H1 (cell line): ENCODE measurements around the gene DTWD2. TPM values are rescaled to one million over a fixed set of nuclear protein-coding genes. Genes with fewer than 3 reads are reported as not detected.

Source experiments
- CTCF ChIA-PET: fragments of 300-600 bp; sonication (Branson Sonifier 250); formaldehyde crosslinking; loops from one replicate; lab custom pipeline; 2021; ENCODE audit not compliant: partially characterized antibody; lab: Charles Lee
- POLR2A ChIA-PET: fragments of 300-600 bp; sonication (Branson Sonifier 250); formaldehyde crosslinking; loops from one replicate; lab custom pipeline; 2021; ENCODE audit warnings: inconsistent platforms; ENCODE audit not compliant: partially characterized antibody; lab: Charles Lee
- DNase-seq, 2 experiments: peaks; one replicate each; pipeline versions ENCODE4 v3.0.0 to v3.0.0-alpha.2; 2010 to 2022; ENCODE audit warnings: low spot score in 2 of 2, low read depth in 1 of 2, mixed read lengths in 1 of 2
- FAIRE-seq: peaks from 2 replicates; lab custom pipeline; 2011; peaks lifted over from hg19 to GRCh38; lab: Jason Lieb, UNC
- H2AFZ ChIP-seq: 2 replicates; pipeline ENCODE4 v1.8.1; 2012; ENCODE audit warnings: low read length, inconsistent platforms
- H2AK5ac ChIP-seq: 2 replicates; pipeline ENCODE4 v1.6.1; 2013; ENCODE audit warnings: low read depth, low read length
- H2BK120ac ChIP-seq: replicated peaks from 2 replicates; pipeline ENCODE3; 2013; ENCODE audit warnings: low read depth, low read length, inconsistent platforms
- H2BK12ac ChIP-seq: 2 replicates; pipeline ENCODE4 v1.6.1; 2013; ENCODE audit warnings: low read depth, low read length
- H2BK15ac ChIP-seq: 2 replicates; pipeline ENCODE4 v1.6.1; 2013; ENCODE audit warnings: low read length
- H2BK20ac ChIP-seq: 2 replicates; pipeline ENCODE4 v1.6.1; 2013; ENCODE audit warnings: low read length
- H2BK5ac ChIP-seq: 2 replicates; pipeline ENCODE4 v1.6.1; 2013; ENCODE audit warnings: low read depth, low read length
- H3K14ac ChIP-seq: 2 replicates; pipeline ENCODE4 v1.6.1; 2013; ENCODE audit warnings: inconsistent platforms; ENCODE audit not compliant: insufficient read length
- H3K18ac ChIP-seq: 2 replicates; pipeline ENCODE4 v1.6.1; 2013; ENCODE audit warnings: low read length; ENCODE audit errors: extremely low read depth
- H3K23ac ChIP-seq: 2 replicates; pipeline ENCODE4 v1.6.1; 2013; ENCODE audit warnings: inconsistent platforms; ENCODE audit not compliant: insufficient read length
- H3K23me2 ChIP-seq: 2 replicates; pipeline ENCODE4 v1.6.1; 2013; ENCODE audit warnings: low read depth, low read length
- H3K27ac ChIP-seq: 2 replicates; pipeline ENCODE4 v1.6.1; 2011; ENCODE audit warnings: low read depth, low read length, inconsistent platforms
- H3K27me3 ChIP-seq, 4 experiments: replicated peaks in 1 of 4; 1 replicate in 1 of 4; 2 replicates in 3 of 4; pipeline versions ENCODE4 v1.6.1 to v1.8.1; 2011 to 2013; ENCODE audit warnings: low read length in 3 of 4, mild to moderate bottlenecking in 3 of 4, inconsistent platforms in 2 of 4, mixed read lengths in 2 of 4, moderate library complexity in 1 of 4; ENCODE audit not compliant: control insufficient read depth in 3 of 4, insufficient read depth in 3 of 4; ENCODE audit errors: extremely low read depth in 1 of 4
- H3K36me3 ChIP-seq, 4 experiments: 2 replicates each; pipeline versions ENCODE4 v1.6.1 to v1.8.1; 2011 to 2013; ENCODE audit warnings: mild to moderate bottlenecking in 4 of 4, low read length in 3 of 4, moderate library complexity in 2 of 4, control low read depth in 1 of 4, inconsistent platforms in 1 of 4; ENCODE audit not compliant: insufficient read depth in 4 of 4, control insufficient read depth in 2 of 4
- H3K4ac ChIP-seq: replicated peaks from 2 replicates; pipeline ENCODE3; 2013; ENCODE audit warnings: low read length, low read depth, mixed read lengths, inconsistent platforms; ENCODE audit not compliant: insufficient read length
- H3K4me1 ChIP-seq, 4 experiments: replicated peaks in 1 of 4; 1 replicate in 1 of 4; 2 replicates in 3 of 4; pipeline versions ENCODE4 v1.6.1 to v1.8.1; 2011 to 2013; ENCODE audit warnings: low read length in 3 of 4, inconsistent platforms in 2 of 4, mixed read lengths in 1 of 4; ENCODE audit not compliant: insufficient read depth in 4 of 4, control insufficient read depth in 3 of 4
- H3K4me2 ChIP-seq, 2 experiments: 2 replicates each; pipeline versions ENCODE4 v1.6.1 to v1.8.1; 2011 to 2013; ENCODE audit warnings: low read depth in 2 of 2, low read length in 2 of 2, control low read depth in 1 of 2, inconsistent platforms in 1 of 2, mild to moderate bottlenecking in 1 of 2; ENCODE audit not compliant: insufficient read depth in 1 of 2
- H3K4me3 ChIP-seq, 4 experiments: fragments of 200-600, 300-600 bp in 1 of 4; sonication (generic), shearing (Covaris generic), sonication (Bioruptor Twin) in 1 of 4; 2 replicates each; pipeline versions ENCODE4 v1.5.1 to v1.8.1; 2011 to 2016; ENCODE audit warnings: low read length in 4 of 4, low read depth in 3 of 4, control low read depth in 2 of 4, inconsistent platforms in 2 of 4, mild to moderate bottlenecking in 2 of 4, mixed read lengths in 1 of 4, moderate library complexity in 1 of 4; ENCODE audit not compliant: insufficient read depth in 2 of 4; ENCODE audit errors: extremely low read depth in 1 of 4
- H3K56ac ChIP-seq: replicated peaks from 2 replicates; pipeline ENCODE3; 2013; ENCODE audit warnings: low read depth, mild to moderate bottlenecking, mixed read lengths, low read length, inconsistent platforms; ENCODE audit not compliant: insufficient read length
- H3K79me1 ChIP-seq: 2 replicates; pipeline ENCODE4 v1.6.1; 2013; ENCODE audit warnings: low read depth, low read length, control low read depth
- H3K79me2 ChIP-seq, 2 experiments: 2 replicates each; pipeline versions ENCODE4 v1.6.1 to v1.8.1; 2012 to 2013; ENCODE audit warnings: low read length in 2 of 2, mild to moderate bottlenecking in 2 of 2, inconsistent platforms in 1 of 2; ENCODE audit not compliant: insufficient read depth in 2 of 2, control insufficient read depth in 1 of 2
- H3K9ac ChIP-seq, 4 experiments: replicated peaks in 1 of 4; 1 replicate in 1 of 4; 2 replicates in 3 of 4; pipeline versions ENCODE4 v1.6.1 to v1.8.1; 2011 to 2013; ENCODE audit warnings: low read depth in 3 of 4, low read length in 3 of 4, control low read depth in 2 of 4, mild to moderate bottlenecking in 2 of 4, moderate library complexity in 2 of 4, inconsistent platforms in 1 of 4; ENCODE audit errors: extremely low read depth in 1 of 4
- H3K9me3 ChIP-seq, 2 experiments: 2 replicates each; pipeline versions ENCODE4 v1.6.1 to v1.8.1; 2012 to 2013; ENCODE audit warnings: mild to moderate bottlenecking in 2 of 2, moderate library complexity in 2 of 2, control low read depth in 1 of 2, inconsistent platforms in 1 of 2, low read depth in 1 of 2, low read length in 1 of 2, mixed read lengths in 1 of 2; ENCODE audit not compliant: insufficient read depth in 2 of 2
- H4K20me1 ChIP-seq, 2 experiments: replicated peaks in 1 of 2; 2 replicates each; pipeline versions ENCODE3 to v1.8.1; 2011 to 2013; ENCODE audit warnings: inconsistent platforms in 2 of 2, low read length in 2 of 2, mild to moderate bottlenecking in 1 of 2; ENCODE audit not compliant: insufficient read depth in 2 of 2, control insufficient read depth in 1 of 2
- H4K5ac ChIP-seq: 2 replicates; pipeline ENCODE4 v1.6.1; 2013; ENCODE audit warnings: low read length, low read depth, mixed read lengths, inconsistent platforms; ENCODE audit not compliant: insufficient read length
- H4K8ac ChIP-seq: 2 replicates; pipeline ENCODE4 v1.8.0; 2013; ENCODE audit warnings: mild to moderate bottlenecking, moderate library complexity, low read length, inconsistent platforms; ENCODE audit not compliant: insufficient read depth; ENCODE audit errors: extremely low read depth
- H4K91ac ChIP-seq: replicated peaks from 2 replicates; pipeline ENCODE3; 2013; ENCODE audit warnings: low read length, mixed read lengths, inconsistent platforms; ENCODE audit not compliant: insufficient read length
- CBX5 ChIP-seq: fragments of 300-800, 300-1000 bp; sonication (generic); IDR thresholded peaks from 2 replicates; pipeline ENCODE4 v1.7.1; 2016; ENCODE audit warnings: antibody characterized with exemption, low read length, low read depth
- WGBS, 2 experiments: shearing (Covaris generic) in 1 of 2; methylation state at CpG; one replicate each; pipeline versions ENCODE4 v1.1.6 to v1.1.7; 2013 to 2015; ENCODE audit warnings: low lambda C conversion rate in 2 of 2, mixed read lengths in 2 of 2, inconsistent platforms in 1 of 2, low coverage in 1 of 2, missing lambda C conversion rate in 1 of 2; ENCODE audit not compliant: insufficient replicate concordance in 2 of 2, insufficient coverage in 1 of 2, insufficient read length in 1 of 2; ENCODE audit errors: extremely low coverage in 1 of 2, missing lambda C conversion rate in 1 of 2; 5-methylcytosine and 5-hydroxymethylcytosine counted together
- polyA plus RNA-seq, 7 experiments: library from polyadenylated mRNA; depleted of rRNA in 3 of 7; stranded (reverse) in 5 of 7; unstranded in 2 of 7; fragments of >200 nt in 5 of 7; fragments of 200-250 nt in 2 of 7; gene quantifications; 1 replicate in 5 of 7; 2 replicates in 1 of 7; 4 replicates in 1 of 7; pipeline versions ENCODE4 v1.2.1 to v1.2.3, GENCODE V29; 2011 to 2013; ENCODE audit warnings: missing spikeins in 2 of 7, mixed read lengths in 2 of 7
- total RNA-seq: library from RNA; stranded (reverse); fragmentation: NEBNext Ultra II Directional; extraction: Animal tissue kit (Norgen Biotek cat#: 25700); gene quantifications from 2 replicates; pipeline ENCODE4 v1.2.1, GENCODE V29; 2021
- TF ChIP-seq, protein P1 (sequence below): IDR thresholded peaks from 2 replicates; pipeline ENCODE4 v1.6.1; 2012; ENCODE audit warnings: inconsistent platforms

DTWD2 gene
- total and polyA plus RNA-seq, 2 of the 8 experiments (the other 6 are each of a cell fraction or from before 2014, with no cell fraction given): 4.3 to 17.1 TPM

DNA sequence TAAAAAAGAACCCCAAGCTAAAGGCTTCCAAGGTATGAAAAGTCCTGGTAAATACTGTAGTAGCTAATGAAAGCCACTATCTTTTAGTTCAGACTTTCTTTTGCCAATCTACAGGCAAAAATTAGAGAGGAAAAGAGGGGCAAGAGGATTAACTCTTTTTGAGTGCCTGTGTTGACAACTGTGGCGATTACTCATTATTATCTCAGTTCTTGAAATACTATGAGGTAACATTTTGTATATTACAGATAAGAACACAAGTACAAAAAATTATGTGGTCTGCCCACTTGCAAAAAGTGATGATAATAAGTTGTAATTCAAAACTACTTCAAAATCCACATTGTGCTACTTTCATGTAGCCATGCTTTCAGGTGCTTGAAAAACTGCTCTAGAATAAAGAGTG is 144.0 kb downstream of the DTWD2 start:
- CTCF ChIA-PET: interaction anchor here (0.7 to 0.8 kb wide), 2 partner anchors 12 to 51 kb away, joined by 3 read pairs; no protein-coding TSS in a partner anchor
- TF ChIP-seq, protein P1, sequence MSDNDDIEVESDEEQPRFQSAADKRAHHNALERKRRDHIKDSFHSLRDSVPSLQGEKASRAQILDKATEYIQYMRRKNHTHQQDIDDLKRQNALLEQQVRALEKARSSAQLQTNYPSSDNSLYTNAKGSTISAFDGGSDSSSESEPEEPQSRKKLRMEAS: no peak
- no peak for TF ChIP-seq CBX5

More for the DNA sequence above, 144.0 kb downstream of the DTWD2 start:
- H3K23ac ChIP-seq: no peak overlapping the region
- FAIRE-seq (no peak), DNase-seq (no peak)
- POLR2A ChIA-PET: no interaction called here
- H3K9me3 ChIP-seq: no peaks in the 10 kb centered on the region
- no peak overlapping the region for H4K91ac ChIP-seq
- no peak overlapping the region for H2AFZ ChIP-seq
- H2BK20ac ChIP-seq: no peak overlapping the region
- no peaks in the 10 kb centered on the region; the same call in 1 of the 2 replicates for H3K23me2 ChIP-seq
- no peak overlapping the region for H2BK5ac ChIP-seq
- no peak overlapping the region for H3K4me2 ChIP-seq
- H2AK5ac ChIP-seq: no peak overlapping the region
- no peak overlapping the region for H3K9ac ChIP-seq
- no peak overlapping the region for H4K5ac ChIP-seq
- H3K18ac ChIP-seq: no peak overlapping the region
- H3K79me1 ChIP-seq: no peaks in the 10 kb centered on the region
- no peaks in the 10 kb centered on the region for H4K20me1 ChIP-seq
- H3K56ac ChIP-seq: no peak overlapping the region
- H3K4ac ChIP-seq: no peak overlapping the region
- H3K27me3 ChIP-seq: no peaks in the 10 kb centered on the region
- H4K8ac ChIP-seq: no peak overlapping the region
- H3K4me3 ChIP-seq: no peak overlapping the region
- H3K14ac ChIP-seq: no peak overlapping the region
- no peak overlapping the region for H3K27ac ChIP-seq
- no peak overlapping the region for H2BK120ac ChIP-seq
- no peaks in the 10 kb centered on the region for H3K4me1 ChIP-seq
- 82% methylated on average over 1 of the region's 1 CpG; no CpG with 5 or more reads in 1 of the 2 experiments for WGBS, 2 experiments
- no peak overlapping the region for H2BK15ac ChIP-seq
- H3K36me3 ChIP-seq: no peaks in the 10 kb centered on the region
- no peaks in the 10 kb centered on the region for H3K79me2 ChIP-seq
- no peak overlapping the region for H2BK12ac ChIP-seq
